GM23338 (cell line): ENCODE data around the gene LSM2.
A peak's percentile ranks its signal among the peaks of the same experiment; 100 is the strongest.

Source experiments
- CREB1 ChIP-seq: fragments of 250-450 bp; sonication (Bioruptor Pico); IDR thresholded peaks from 2 replicates; pipeline ENCODE4 v1.5.0; 2020; ENCODE audit warnings: low read depth, mild to moderate bottlenecking, moderate library complexity
- CTCF ChIP-seq, 2 experiments: fragments of 200-600 bp in 1 of 2; sonication (generic) in 1 of 2; conservative IDR thresholded peaks; 2 replicates each; pipeline versions ENCODE4 v1.5.1 to v1.6.1; 2016 to 2017; ENCODE audit warnings: antibody characterized with exemption in 2 of 2, low read depth in 2 of 2, mild to moderate bottlenecking in 2 of 2, moderate library complexity in 1 of 2
- EZH2 ChIP-seq: fragments of 200-600 bp; sonication (generic); IDR thresholded peaks from one replicate; pipeline ENCODE4 v1.8.0; 2017; ENCODE audit warnings: antibody characterized with exemption, mild to moderate bottlenecking, low read depth; ENCODE audit not compliant: unreplicated experiment
- EZH2phosphoT487 ChIP-seq: fragments of 200-600 bp; sonication (generic); IDR thresholded peaks from one replicate; pipeline ENCODE4 v1.8.1; 2018; ENCODE audit warnings: antibody characterized with exemption; ENCODE audit not compliant: unreplicated experiment
- JUNB ChIP-seq: IDR thresholded peaks from one replicate; pipeline ENCODE4 v1.6.1; 2016; ENCODE audit warnings: antibody characterized with exemption; ENCODE audit not compliant: unreplicated experiment
- NANOG ChIP-seq: IDR thresholded peaks from 2 replicates; pipeline ENCODE4 v1.6.1; 2016; ENCODE audit warnings: antibody characterized with exemption, borderline replicate concordance
- POLR2AphosphoS5 ChIP-seq: IDR thresholded peaks from 2 replicates; pipeline ENCODE4 v1.6.1; 2016; ENCODE audit warnings: antibody characterized with exemption, low read depth
- REST ChIP-seq: IDR thresholded peaks from one replicate; pipeline ENCODE4 v1.6.1; 2018; ENCODE audit warnings: antibody characterized with exemption; ENCODE audit not compliant: unreplicated experiment
- STAT1 ChIP-seq: IDR thresholded peaks from one replicate; pipeline ENCODE4 v1.6.1; 2016; ENCODE audit warnings: antibody characterized with exemption; ENCODE audit not compliant: unreplicated experiment
- ZNF114 ChIP-seq: fragments of 250-450 bp; sonication (Bioruptor Pico); IDR thresholded peaks from 2 replicates; pipeline ENCODE4 v1.5.0; 2020; ENCODE audit warnings: mild to moderate bottlenecking, moderate library complexity
- ZNF331 ChIP-seq: fragments of 250-450 bp; sonication (Bioruptor Pico); IDR thresholded peaks from 2 replicates; pipeline ENCODE4 v1.5.0; 2020; ENCODE audit warnings: low read depth, mild to moderate bottlenecking, moderate library complexity
- TF ChIP-seq, protein P1 (sequence below): fragments of 250-450 bp; sonication (Bioruptor Pico); IDR thresholded peaks from 2 replicates; pipeline ENCODE4 v1.5.0; 2020; ENCODE audit warnings: mild to moderate bottlenecking, moderate library complexity
- TF ChIP-seq, protein P2 (sequence below): IDR thresholded peaks from 2 replicates; pipeline ENCODE4 v1.6.1; 2016; ENCODE audit warnings: antibody characterized with exemption

DNA sequence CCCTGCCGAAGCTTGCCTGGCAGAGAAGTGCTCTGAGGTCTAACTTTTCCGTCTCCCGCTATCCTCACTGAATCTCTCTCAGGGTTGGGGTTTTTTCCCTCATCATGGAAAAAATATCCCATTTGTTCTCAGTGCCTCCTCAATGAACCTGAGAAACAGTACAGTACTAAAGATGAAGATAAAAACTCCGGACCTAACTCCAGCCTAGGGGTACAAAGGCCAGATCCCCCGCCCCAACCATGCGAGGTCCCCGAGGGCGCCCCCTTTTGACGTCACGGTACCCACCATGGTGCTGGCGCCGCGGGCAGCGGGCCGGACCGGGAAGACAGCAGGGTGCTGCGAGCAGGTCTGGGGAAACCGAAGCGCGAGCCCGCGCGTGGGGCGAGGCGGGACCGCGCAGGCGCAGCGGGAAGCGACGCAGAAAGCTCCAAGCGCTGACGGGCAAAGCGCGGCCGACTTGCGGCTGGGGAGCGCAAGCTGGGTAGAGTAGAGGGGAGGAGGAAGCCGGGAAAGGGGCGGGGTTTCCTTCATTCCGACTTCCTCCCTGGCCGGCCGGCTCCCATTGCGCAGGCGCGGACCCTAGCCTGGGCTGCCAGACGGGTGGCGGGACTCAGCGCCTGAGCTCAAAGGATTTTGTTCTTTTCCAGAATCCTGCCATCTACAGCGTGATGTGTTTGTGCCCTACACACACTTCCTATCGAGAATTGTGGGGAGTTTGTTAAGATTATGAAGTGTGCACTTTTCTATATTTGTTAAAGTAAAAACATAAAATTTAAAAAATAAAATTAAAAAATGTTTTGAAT, at the start of gene LSM2:
- peak; percentile 30 to 45 for TF ChIP-seq CTCF (conservative IDR thresholded peaks at IDR 0.05; ENCODE audit: low read depth in 2 of 2)
- TF ChIP-seq NANOG: no peak
- TF ChIP-seq EZH2: no peak
- TF ChIP-seq POLR2AphosphoS5: peak; percentile 82
- TF ChIP-seq EZH2phosphoT487: no peak
- TF ChIP-seq REST: no peak
- TF ChIP-seq STAT1: no peak
- TF ChIP-seq ZNF114 (CRISPR knock-in tag): no peak
- TF ChIP-seq, protein P1, sequence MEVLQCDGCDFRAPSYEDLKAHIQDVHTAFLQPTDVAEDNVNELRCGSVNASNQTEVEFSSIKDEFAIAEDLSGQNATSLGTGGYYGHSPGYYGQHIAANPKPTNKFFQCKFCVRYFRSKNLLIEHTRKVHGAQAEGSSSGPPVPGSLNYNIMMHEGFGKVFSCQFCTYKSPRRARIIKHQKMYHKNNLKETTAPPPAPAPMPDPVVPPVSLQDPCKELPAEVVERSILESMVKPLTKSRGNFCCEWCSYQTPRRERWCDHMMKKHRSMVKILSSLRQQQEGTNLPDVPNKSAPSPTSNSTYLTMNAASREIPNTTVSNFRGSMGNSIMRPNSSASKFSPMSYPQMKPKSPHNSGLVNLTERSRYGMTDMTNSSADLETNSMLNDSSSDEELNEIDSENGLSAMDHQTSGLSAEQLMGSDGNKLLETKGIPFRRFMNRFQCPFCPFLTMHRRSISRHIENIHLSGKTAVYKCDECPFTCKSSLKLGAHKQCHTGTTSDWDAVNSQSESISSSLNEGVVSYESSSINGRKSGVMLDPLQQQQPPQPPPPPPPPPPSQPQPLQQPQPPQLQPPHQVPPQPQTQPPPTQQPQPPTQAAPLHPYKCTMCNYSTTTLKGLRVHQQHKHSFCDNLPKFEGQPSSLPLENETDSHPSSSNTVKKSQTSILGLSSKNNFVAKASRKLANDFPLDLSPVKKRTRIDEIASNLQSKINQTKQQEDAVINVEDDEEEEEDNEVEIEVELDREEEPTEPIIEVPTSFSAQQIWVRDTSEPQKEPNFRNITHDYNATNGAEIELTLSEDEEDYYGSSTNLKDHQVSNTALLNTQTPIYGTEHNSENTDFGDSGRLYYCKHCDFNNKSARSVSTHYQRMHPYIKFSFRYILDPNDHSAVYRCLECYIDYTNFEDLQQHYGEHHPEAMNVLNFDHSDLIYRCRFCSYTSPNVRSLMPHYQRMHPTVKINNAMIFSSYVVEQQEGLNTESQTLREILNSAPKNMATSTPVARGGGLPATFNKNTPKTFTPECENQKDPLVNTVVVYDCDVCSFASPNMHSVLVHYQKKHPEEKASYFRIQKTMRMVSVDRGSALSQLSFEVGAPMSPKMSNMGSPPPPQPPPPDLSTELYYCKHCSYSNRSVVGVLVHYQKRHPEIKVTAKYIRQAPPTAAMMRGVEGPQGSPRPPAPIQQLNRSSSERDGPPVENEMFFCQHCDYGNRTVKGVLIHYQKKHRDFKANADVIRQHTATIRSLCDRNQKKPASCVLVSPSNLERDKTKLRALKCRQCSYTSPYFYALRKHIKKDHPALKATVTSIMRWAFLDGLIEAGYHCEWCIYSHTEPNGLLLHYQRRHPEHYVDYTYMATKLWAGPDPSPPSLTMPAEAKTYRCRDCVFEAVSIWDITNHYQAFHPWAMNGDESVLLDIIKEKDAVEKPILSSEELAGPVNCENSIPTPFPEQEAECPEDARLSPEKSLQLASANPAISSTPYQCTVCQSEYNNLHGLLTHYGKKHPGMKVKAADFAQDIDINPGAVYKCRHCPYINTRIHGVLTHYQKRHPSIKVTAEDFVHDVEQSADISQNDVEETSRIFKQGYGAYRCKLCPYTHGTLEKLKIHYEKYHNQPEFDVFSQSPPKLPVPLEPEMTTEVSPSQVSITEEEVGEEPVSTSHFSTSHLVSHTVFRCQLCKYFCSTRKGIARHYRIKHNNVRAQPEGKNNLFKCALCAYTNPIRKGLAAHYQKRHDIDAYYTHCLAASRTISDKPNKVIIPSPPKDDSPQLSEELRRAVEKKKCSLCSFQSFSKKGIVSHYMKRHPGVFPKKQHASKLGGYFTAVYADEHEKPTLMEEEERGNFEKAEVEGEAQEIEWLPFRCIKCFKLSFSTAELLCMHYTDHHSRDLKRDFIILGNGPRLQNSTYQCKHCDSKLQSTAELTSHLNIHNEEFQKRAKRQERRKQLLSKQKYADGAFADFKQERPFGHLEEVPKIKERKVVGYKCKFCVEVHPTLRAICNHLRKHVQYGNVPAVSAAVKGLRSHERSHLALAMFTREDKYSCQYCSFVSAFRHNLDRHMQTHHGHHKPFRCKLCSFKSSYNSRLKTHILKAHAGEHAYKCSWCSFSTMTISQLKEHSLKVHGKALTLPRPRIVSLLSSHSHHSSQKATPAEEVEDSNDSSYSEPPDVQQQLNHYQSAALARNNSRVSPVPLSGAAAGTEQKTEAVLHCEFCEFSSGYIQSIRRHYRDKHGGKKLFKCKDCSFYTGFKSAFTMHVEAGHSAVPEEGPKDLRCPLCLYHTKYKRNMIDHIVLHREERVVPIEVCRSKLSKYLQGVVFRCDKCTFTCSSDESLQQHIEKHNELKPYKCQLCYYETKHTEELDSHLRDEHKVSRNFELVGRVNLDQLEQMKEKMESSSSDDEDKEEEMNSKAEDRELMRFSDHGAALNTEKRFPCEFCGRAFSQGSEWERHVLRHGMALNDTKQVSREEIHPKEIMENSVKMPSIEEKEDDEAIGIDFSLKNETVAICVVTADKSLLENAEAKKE: no peak
- no peak for TF ChIP-seq ZNF331 (CRISPR knock-in tag)
- peak; percentile 96 for TF ChIP-seq CREB1 (CRISPR knock-in tag)
- TF ChIP-seq JUNB: no peak
- TF ChIP-seq, protein P2, sequence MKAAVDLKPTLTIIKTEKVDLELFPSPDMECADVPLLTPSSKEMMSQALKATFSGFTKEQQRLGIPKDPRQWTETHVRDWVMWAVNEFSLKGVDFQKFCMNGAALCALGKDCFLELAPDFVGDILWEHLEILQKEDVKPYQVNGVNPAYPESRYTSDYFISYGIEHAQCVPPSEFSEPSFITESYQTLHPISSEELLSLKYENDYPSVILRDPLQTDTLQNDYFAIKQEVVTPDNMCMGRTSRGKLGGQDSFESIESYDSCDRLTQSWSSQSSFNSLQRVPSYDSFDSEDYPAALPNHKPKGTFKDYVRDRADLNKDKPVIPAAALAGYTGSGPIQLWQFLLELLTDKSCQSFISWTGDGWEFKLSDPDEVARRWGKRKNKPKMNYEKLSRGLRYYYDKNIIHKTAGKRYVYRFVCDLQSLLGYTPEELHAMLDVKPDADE: peak; percentile 40; the same call in 1 of the 2 replicates
